ENCODE measurements around the gene CD200.

DNA sequence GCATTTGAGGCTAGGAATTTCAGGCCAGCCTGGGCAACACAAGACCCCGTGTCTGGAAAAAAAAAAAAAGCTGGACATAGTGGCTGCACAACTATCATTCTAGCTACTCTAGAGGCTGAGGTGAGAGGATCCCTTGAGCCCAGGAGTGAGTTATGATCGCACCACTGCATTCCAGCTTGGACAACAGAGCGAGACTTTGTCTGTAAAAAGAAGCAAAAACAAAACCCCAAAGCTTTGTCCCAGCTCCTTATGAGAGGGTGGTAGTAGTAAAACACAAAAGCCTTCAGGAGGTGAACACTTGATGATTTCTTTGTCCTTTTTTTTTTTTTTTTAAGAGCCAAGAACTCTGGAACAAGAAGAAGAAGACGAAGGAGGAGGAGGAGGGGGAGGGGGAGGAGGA lies 1.1 kb upstream of the CD200 start:
- no peak for TF ChIP-seq EZH2 (IDR thresholded peaks at IDR 0.05; ENCODE audit: insufficient read depth, poor library complexity, severe bottlenecking)
- TF ChIP-seq EZH2phosphoT487 (IDR thresholded peaks at IDR 0.05; ENCODE audit: insufficient read depth, low read depth) = no peak

Data from GM23248 (cell line).